CD14-positive monocyte (primary cell): ENCODE results near the gene TMEM185A. TPM values are rescaled to one million over a fixed set of nuclear protein-coding genes. Genes with fewer than 3 reads are reported as not detected.

Experiments
- DNase-seq, 3 donors: peaks; one replicate each; pipeline ENCODE4 v3.0.0-alpha.2; 2011 to 2022
- H2AFZ ChIP-seq: 2 replicates; pipeline ENCODE4 v1.6.0; 2012; ENCODE audit warnings: mild to moderate bottlenecking, low read depth, low read length, inconsistent platforms; ENCODE audit not compliant: insufficient read depth, poor library complexity, severe bottlenecking
- H3K27ac ChIP-seq, 2 donors: 1 replicate in 1 of 2; 2 replicates in 1 of 2; pipeline ENCODE4 v1.5.1; 2012 to 2013; ENCODE audit warnings: low read length in 2 of 2, control low read depth in 1 of 2, inconsistent platforms in 1 of 2, low read depth in 1 of 2, mild to moderate bottlenecking in 1 of 2
- H3K27me3 ChIP-seq, 2 donors: one replicate each; pipeline versions ENCODE4 v1.6.0 to v1.6.1; 2011 to 2013; ENCODE audit warnings: low read length in 2 of 2; ENCODE audit not compliant: control insufficient read depth in 2 of 2, insufficient read depth in 2 of 2
- H3K36me3 ChIP-seq, 2 donors: replicated peaks in 1 of 2; 1 replicate in 1 of 2; 2 replicates in 1 of 2; pipeline versions ENCODE4 v1.5.1 to v1.6.1; 2012 to 2013; ENCODE audit warnings: low read length in 2 of 2, control low read depth in 1 of 2, inconsistent platforms in 1 of 2, mild to moderate bottlenecking in 1 of 2; ENCODE audit not compliant: insufficient read depth in 2 of 2, control insufficient read depth in 1 of 2
- H3K4me1 ChIP-seq, 2 donors: 1 replicate in 1 of 2; 2 replicates in 1 of 2; pipeline versions ENCODE4 v1.5.1 to v1.6.1; 2012 to 2013; ENCODE audit warnings: low read length in 2 of 2, control low read depth in 1 of 2, inconsistent platforms in 1 of 2, mild to moderate bottlenecking in 1 of 2, moderate library complexity in 1 of 2; ENCODE audit not compliant: insufficient read depth in 2 of 2, control insufficient read depth in 1 of 2
- H3K4me2 ChIP-seq: replicated peaks from 2 replicates; pipeline ENCODE3; 2012; ENCODE audit warnings: low read length, moderate library complexity, mild to moderate bottlenecking; ENCODE audit not compliant: poor library complexity, severe bottlenecking; ENCODE audit errors: extremely low read depth
- H3K4me3 ChIP-seq, 3 experiments: fragments of 200-600 bp in 1 of 3; sonication (generic) in 1 of 3; replicated peaks in 1 of 3; 1 replicate in 2 of 3; 2 replicates in 1 of 3; pipeline ENCODE4 v1.5.1; 2011 to 2013; ENCODE audit warnings: low read length in 3 of 3, mild to moderate bottlenecking in 3 of 3, control low read depth in 2 of 3, low read depth in 2 of 3, inconsistent platforms in 1 of 3, moderate library complexity in 1 of 3
- H3K79me2 ChIP-seq: 2 replicates; pipeline ENCODE4 v1.6.0; 2012; ENCODE audit warnings: mild to moderate bottlenecking, control low read depth, inconsistent platforms, low read length, moderate library complexity; ENCODE audit not compliant: insufficient read depth
- H3K9ac ChIP-seq: 2 replicates; pipeline ENCODE4 v1.6.0; 2017; ENCODE audit warnings: low read length, mild to moderate bottlenecking; ENCODE audit not compliant: insufficient read depth, poor library complexity, severe bottlenecking
- H3K9me3 ChIP-seq, 2 donors: replicated peaks in 1 of 2; 1 replicate in 1 of 2; 2 replicates in 1 of 2; pipeline versions ENCODE4 v1.5.1 to v1.6.1; 2012 to 2013; ENCODE audit warnings: low read length in 2 of 2, control low read depth in 1 of 2; ENCODE audit not compliant: control insufficient read depth in 1 of 2, insufficient read depth in 1 of 2
- H4K20me1 ChIP-seq: 2 replicates; pipeline ENCODE4 v1.6.0; 2012; ENCODE audit warnings: mild to moderate bottlenecking, low read length, control low read depth, moderate library complexity; ENCODE audit not compliant: insufficient read depth
- H3K27ac Mint-ChIP-seq, 7 donors: one replicate each; pipeline ENCODE4 v1.8.0; 2020; ENCODE audit warnings: mild to moderate bottlenecking in 7 of 7, mixed read lengths in 7 of 7, moderate library complexity in 6 of 7, inconsistent platforms in 2 of 7
- H3K27me3 Mint-ChIP-seq, 3 donors: one replicate each; pipeline ENCODE4 v1.8.0; 2021 to 2022; ENCODE audit warnings: low read depth in 3 of 3, mild to moderate bottlenecking in 3 of 3, mixed read lengths in 3 of 3, moderate library complexity in 3 of 3, inconsistent platforms in 1 of 3
- H3K36me3 Mint-ChIP-seq, 2 donors: one replicate each; pipeline ENCODE4 v1.8.0; 2020; ENCODE audit warnings: mixed read lengths in 2 of 2, inconsistent platforms in 1 of 2, mild to moderate bottlenecking in 1 of 2
- H3K4me1 Mint-ChIP-seq: one replicate; pipeline ENCODE4 v1.8.0; 2020; ENCODE audit warnings: mild to moderate bottlenecking, mixed read lengths
- H3K4me3 Mint-ChIP-seq, 2 donors: one replicate each; pipeline ENCODE4 v1.8.0; 2020; ENCODE audit warnings: mild to moderate bottlenecking in 2 of 2, mixed read lengths in 2 of 2, moderate library complexity in 1 of 2
- H3K9me3 Mint-ChIP-seq, 7 donors: one replicate each; pipeline ENCODE4 v1.8.0; 2020 to 2022; ENCODE audit warnings: mixed read lengths in 7 of 7, mild to moderate bottlenecking in 6 of 7, moderate library complexity in 6 of 7, inconsistent platforms in 2 of 7
- WGBS: methylation state at CpG from one replicate; pipeline ENCODE4 v1.1.5; 2013; ENCODE audit warnings: missing lambda C conversion rate; ENCODE audit not compliant: insufficient coverage; 5-methylcytosine and 5-hydroxymethylcytosine counted together
- intact Hi-C, 2 donors: fragments of 100-400 bp; cut with micrococcal nuclease; formaldehyde crosslinking; loops; one replicate each; pipeline versions ENCODE4 v1.15.0 to v1.15.1; 2023
- polyA plus RNA-seq, 3 donors: library from polyadenylated mRNA; depleted of rRNA in 1 of 3; unstranded in 2 of 3; stranded (reverse) in 1 of 3; fragments of 300-500 nt in 2 of 3; fragments of >200 nt in 1 of 3; fragmentation: Illumina TruSeq in 2 of 3; gene quantifications; 1 replicate in 2 of 3; 2 replicates in 1 of 3; pipeline ENCODE4 v1.2.3, GENCODE V29; 2012 to 2021
- TF ChIP-seq, protein P1 (sequence below): fragments of 200-600 bp; IDR thresholded peaks from one replicate; pipeline ENCODE4 v1.8.0; 2022; ENCODE audit warnings: antibody characterized with exemption, mild to moderate bottlenecking

The TMEM185A gene
- polyA plus RNA-seq, 3 donors, result 9.1 to 12.8 (median 12.0) TPM

DNA sequence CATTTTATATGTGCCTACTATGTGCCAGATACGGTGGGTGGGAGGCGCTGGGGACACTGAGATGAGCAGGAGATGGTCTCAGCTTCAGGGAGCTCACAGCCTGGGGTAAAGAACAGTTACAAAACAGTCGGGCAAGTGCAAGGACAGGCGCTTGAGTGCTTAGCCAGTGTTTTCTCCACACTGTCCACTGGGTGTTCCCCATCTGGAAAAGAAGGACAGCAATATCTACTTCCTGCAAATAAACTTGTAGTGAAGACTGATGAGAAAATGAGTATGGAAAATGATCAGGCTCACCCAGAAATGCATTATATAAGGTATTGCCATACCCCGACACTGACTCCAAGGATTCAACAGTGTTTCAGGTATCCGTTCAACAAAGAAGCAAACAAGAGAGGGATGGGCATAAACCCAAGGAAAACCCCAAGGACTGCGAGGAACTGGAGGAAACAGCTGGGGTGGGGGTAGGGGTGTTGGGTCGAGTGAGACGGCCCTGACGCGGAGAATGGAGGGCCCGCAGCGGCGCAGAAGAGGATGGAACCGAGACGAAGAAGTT lies 835 bp downstream of the TMEM185A start:
- Histone ChIP-seq H3K4me1 (peaks cover 14 to 16% of the 10 kb centered on the region in 2 donors), H3K27ac (peak overlapping the region in 1 of 2 donors; percentile 48), H3K27me3 (peaks cover 0 to 6% of the 10 kb centered on the region in 2 donors), H4K20me1 (peaks cover 34% of the 10 kb centered on the region), H3K4me3 (peak overlapping the region; percentile 47 to 76 (median 61)), H3K36me3 (no peaks in the 10 kb centered on the region), H3K9me3 (no peaks in the 10 kb centered on the region), H3K9ac (peak overlapping the region; percentile 66), H3K4me2 (peak overlapping the region; percentile 79), H2AFZ (peak overlapping the region; percentile 81), H3K79me2 (peaks cover 32% of the 10 kb centered on the region)
- TF ChIP-seq, protein P1, sequence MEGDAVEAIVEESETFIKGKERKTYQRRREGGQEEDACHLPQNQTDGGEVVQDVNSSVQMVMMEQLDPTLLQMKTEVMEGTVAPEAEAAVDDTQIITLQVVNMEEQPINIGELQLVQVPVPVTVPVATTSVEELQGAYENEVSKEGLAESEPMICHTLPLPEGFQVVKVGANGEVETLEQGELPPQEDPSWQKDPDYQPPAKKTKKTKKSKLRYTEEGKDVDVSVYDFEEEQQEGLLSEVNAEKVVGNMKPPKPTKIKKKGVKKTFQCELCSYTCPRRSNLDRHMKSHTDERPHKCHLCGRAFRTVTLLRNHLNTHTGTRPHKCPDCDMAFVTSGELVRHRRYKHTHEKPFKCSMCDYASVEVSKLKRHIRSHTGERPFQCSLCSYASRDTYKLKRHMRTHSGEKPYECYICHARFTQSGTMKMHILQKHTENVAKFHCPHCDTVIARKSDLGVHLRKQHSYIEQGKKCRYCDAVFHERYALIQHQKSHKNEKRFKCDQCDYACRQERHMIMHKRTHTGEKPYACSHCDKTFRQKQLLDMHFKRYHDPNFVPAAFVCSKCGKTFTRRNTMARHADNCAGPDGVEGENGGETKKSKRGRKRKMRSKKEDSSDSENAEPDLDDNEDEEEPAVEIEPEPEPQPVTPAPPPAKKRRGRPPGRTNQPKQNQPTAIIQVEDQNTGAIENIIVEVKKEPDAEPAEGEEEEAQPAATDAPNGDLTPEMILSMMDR, result no peak
- 30% methylated on average over 2 of the region's 16 CpGs for WGBS
- peak overlapping the region; percentile 89 to 94 for H3K4me3 Mint-ChIP-seq
- H3K36me3 Mint-ChIP-seq, result no peaks in the 10 kb centered on the region
- DNase-seq, result peak in 2 of 3 donors; percentile 3 to 4
- peak overlapping the region in 6 of 7 donors; percentile 25 to 80 (median 57) for H3K27ac Mint-ChIP-seq
- peaks cover 0 to 4% (median 0%) of the 10 kb centered on the region in 7 donors for H3K9me3 Mint-ChIP-seq
- H3K4me1 Mint-ChIP-seq, result peaks cover 23% of the 10 kb centered on the region
- intact Hi-C loops, result no loop called here
- peaks cover 0 to 13% (median 9%) of the 10 kb centered on the region in 3 donors for H3K27me3 Mint-ChIP-seq

- Mint-ChIP-seq H3K36me3 (no peaks in the 10 kb centered on the region), H3K4me1 (peaks cover 23% of the 10 kb centered on the region), H3K27me3 (peaks cover 0 to 11% (median 7%) of the 10 kb centered on the region in 3 donors), H3K27ac (peak overlapping the region in 2 of 7 donors; percentile 13 to 26), H3K9me3 (peaks cover 0 to 4% (median 0%) of the 10 kb centered on the region in 7 donors), H3K4me3 (peak overlapping the region in 1 of 2 donors; percentile 89)
- peaks cover 32% of the 10 kb centered on the region for H3K79me2 ChIP-seq
- TF ChIP-seq, protein P1, result no peak
- 100% methylated on average over 1 of the region's 5 CpGs for WGBS
- H3K9me3 ChIP-seq, result no peaks in the 10 kb centered on the region
- H3K4me3 ChIP-seq, result peak overlapping the region in 1 of 3 experiments; percentile 76
- peaks cover 14 to 16% of the 10 kb centered on the region in 2 donors for H3K4me1 ChIP-seq
- H3K27ac ChIP-seq, result no peak overlapping the region
- DNase-seq, result no peak
- no peak overlapping the region for H3K9ac ChIP-seq
- no peak overlapping the region for H2AFZ ChIP-seq
- intact Hi-C loops, result no loop called here
- H3K36me3 ChIP-seq, result no peaks in the 10 kb centered on the region
- peaks cover 0 to 6% of the 10 kb centered on the region in 2 donors for H3K27me3 ChIP-seq
- peaks cover 34% of the 10 kb centered on the region for H4K20me1 ChIP-seq
- H3K4me2 ChIP-seq, result peak overlapping the region; percentile 79
These were observed 1.7 kb downstream of the TMEM185A start for GRCh38 chrX:149629730-149630387.
